Lung (tissue), 12 donors: Measurements from ENCODE around the gene ADAM30. TPM values are rescaled to one million over a fixed set of nuclear protein-coding genes. Genes with fewer than 3 reads are reported as not detected.
"Not testable (repeated sequence)": the region's sequence is repeated elsewhere in the genome, so short reads cannot be mapped to it uniquely, and the experiment has no call there.

Source experiments
- ATAC-seq: fragments of 200-7000 bp; cut with Tn5 transposase; one replicate; pipeline ENCODE4 v1.9.1; 2020; ENCODE audit warnings: moderate number of reproducible peaks; ENCODE audit not compliant: insufficient read depth, low FRiP score
- DNase-seq, 3 donors: peaks; one replicate each; pipeline ENCODE4 v3.0.0-alpha.2; 2013 to 2017
- H3K27ac ChIP-seq, 2 donors: one replicate each; pipeline ENCODE4 v1.5.1; 2013; ENCODE audit warnings: mild to moderate bottlenecking in 2 of 2, moderate library complexity in 2 of 2, control low read depth in 1 of 2, inconsistent platforms in 1 of 2, low read depth in 1 of 2, low read length in 1 of 2
- H3K27me3 ChIP-seq, 3 donors: one replicate each; pipeline ENCODE4 v1.5.1; 2013; ENCODE audit warnings: low read length in 2 of 3; ENCODE audit not compliant: control insufficient read depth in 3 of 3, insufficient read depth in 3 of 3
- H3K36me3 ChIP-seq, 4 donors: one replicate each; pipeline ENCODE4 v1.5.1; 2013; ENCODE audit warnings: low read length in 4 of 4, mild to moderate bottlenecking in 1 of 4, moderate library complexity in 1 of 4; ENCODE audit not compliant: control insufficient read depth in 4 of 4, insufficient read depth in 4 of 4
- H3K4me1 ChIP-seq, 5 donors: one replicate each; pipeline ENCODE4 v1.5.1; 2013; ENCODE audit warnings: low read length in 5 of 5, mild to moderate bottlenecking in 2 of 5, moderate library complexity in 1 of 5; ENCODE audit not compliant: control insufficient read depth in 5 of 5, insufficient read depth in 5 of 5
- H3K4me3 ChIP-seq: one replicate; pipeline ENCODE4 v1.5.1; 2013; ENCODE audit warnings: mild to moderate bottlenecking, control low read depth, moderate library complexity
- H3K9ac ChIP-seq, 2 donors: one replicate each; pipeline ENCODE4 v1.5.1; 2013; ENCODE audit warnings: low read length in 2 of 2, control low read depth in 1 of 2; ENCODE audit not compliant: insufficient read depth in 1 of 2
- H3K9me3 ChIP-seq, 4 donors: one replicate each; pipeline ENCODE4 v1.5.1; 2013; ENCODE audit warnings: low read length in 3 of 4, mild to moderate bottlenecking in 1 of 4, moderate library complexity in 1 of 4; ENCODE audit not compliant: control insufficient read depth in 4 of 4, insufficient read depth in 3 of 4
- CTCF ChIP-seq: IDR thresholded peaks from 2 replicates; pipeline ENCODE4 v1.5.1; 2012; ENCODE audit warnings: mild to moderate bottlenecking; ENCODE audit errors: control extremely low read depth, extremely low read depth
- WGBS, 2 donors: extraction: QIAGEN DNeasy Blood & Tissue Kit; methylation state at CpG; one replicate each; pipeline ENCODE4 v1.1.7; 2013; 5-methylcytosine and 5-hydroxymethylcytosine counted together
- polyA plus RNA-seq, 2 donors: library from polyadenylated mRNA; stranded (reverse); fragments of 200-250 nt; gene quantifications; one replicate each; pipeline ENCODE4 v1.2.1, GENCODE V29; 2013
- total RNA-seq, 2 donors: library from RNA; depleted of rRNA in 1 of 2; stranded (reverse); fragments of >200 nt in 1 of 2; gene quantifications; one replicate each; pipeline ENCODE4 v1.2.1, GENCODE V29; 2014 to 2021
- donor health status: control.
- donor health status: control.
- donor health status: Bipolar disorder and iron deficiency.
- donor health status: healthy.
- donor health status: DM: yes; HTN: yes; CAD: no.

ADAM30 gene
- total and polyA plus RNA-seq, 4 donors, result not detected

DNA sequence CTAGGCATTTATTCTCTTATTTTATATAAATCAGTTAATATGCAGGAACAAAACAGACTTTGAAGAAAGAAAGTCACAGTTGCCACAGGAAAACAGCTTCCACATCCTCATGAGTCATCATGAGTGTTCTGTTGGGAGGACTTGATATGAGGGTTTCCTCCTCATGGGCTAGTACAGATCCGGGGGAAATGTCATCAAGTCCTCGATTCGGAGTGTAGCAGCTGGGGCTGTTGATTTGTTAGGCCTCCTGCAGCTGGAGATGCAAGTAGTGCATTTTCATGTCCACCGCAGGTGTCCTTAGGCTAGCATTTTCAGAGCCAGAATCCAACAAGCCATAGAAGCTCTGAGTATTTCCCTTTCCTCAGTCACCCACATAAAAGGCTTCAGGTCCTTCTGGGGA lies 36.7 kb downstream of the ADAM30 start:
- ATAC-seq, result no peak
- H3K4me1 ChIP-seq, result no peaks in the 10 kb centered on the region
- H3K36me3 ChIP-seq, result no peaks in the 10 kb centered on the region
- H3K27ac ChIP-seq, result no peak overlapping the region
- H3K4me3 ChIP-seq, result no peak overlapping the region
- H3K27me3 ChIP-seq, result no peaks in the 10 kb centered on the region
- TF ChIP-seq CTCF, result no peak
- 31 to 47% methylated on average over 4 of the region's 4 CpGs for WGBS, 2 donors
- no peaks in the 10 kb centered on the region for H3K9me3 ChIP-seq
- no peak overlapping the region for H3K9ac ChIP-seq
- no peak for DNase-seq

DNA sequence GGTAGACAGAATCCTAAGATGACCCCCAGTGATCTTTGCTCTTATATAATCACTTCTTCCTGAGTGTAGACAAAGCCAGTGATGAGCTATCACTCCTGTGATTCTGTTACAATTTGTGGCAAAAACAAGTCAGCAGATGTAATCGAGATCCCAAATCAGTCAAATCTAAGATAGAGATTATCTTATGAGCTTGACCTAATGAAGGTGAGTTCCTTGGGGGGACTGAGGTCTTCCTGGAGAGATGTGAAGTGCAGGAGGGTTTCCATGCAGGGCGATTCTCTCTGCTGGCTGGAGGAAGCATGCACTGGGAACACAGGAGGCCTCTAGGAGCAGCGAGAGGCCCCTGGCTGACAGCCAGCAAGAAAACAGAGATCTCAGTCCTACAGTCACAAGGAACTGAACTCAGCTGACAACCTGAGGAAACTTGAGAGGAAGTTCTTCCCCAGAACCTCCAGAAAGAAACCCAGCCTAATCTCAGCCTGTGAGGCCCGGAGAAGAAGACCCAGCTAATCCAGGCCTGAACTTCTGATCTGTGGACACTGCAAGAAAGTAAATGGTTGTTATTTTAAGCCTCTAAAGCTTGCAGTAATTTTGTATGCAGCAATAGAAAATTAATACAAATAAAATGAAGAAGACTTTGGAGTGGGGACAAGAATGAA lies 37.6 kb downstream of the ADAM30 start:
- H3K36me3 ChIP-seq, H3K9me3 ChIP-seq, H3K4me3 ChIP-seq, H3K4me1 ChIP-seq, DNase-seq, H3K9ac ChIP-seq, H3K27me3 ChIP-seq, ATAC-seq, H3K27ac ChIP-seq: not testable (repeated sequence)
- WGBS, 2 donors, result 30 to 57% methylated on average over 4 of the region's 4 CpGs

GRCh38 chr1:119858126-119858525 lies 38.2 kb downstream of the ADAM30 start:
- 71 to 95% methylated on average over 2 of the region's 2 CpGs for WGBS, 2 donors
- Histone ChIP-seq H3K4me1 (no peaks in the 10 kb centered on the region), H3K4me3 (no peak overlapping the region), H3K27ac (no peak overlapping the region), H3K36me3 (no peaks in the 10 kb centered on the region), H3K9ac (no peak overlapping the region), H3K27me3 (no peaks in the 10 kb centered on the region), H3K9me3 (no peaks in the 10 kb centered on the region)
- ATAC-seq, result no peak
- DNase-seq, result no peak
- no peak for TF ChIP-seq CTCF

DNA sequence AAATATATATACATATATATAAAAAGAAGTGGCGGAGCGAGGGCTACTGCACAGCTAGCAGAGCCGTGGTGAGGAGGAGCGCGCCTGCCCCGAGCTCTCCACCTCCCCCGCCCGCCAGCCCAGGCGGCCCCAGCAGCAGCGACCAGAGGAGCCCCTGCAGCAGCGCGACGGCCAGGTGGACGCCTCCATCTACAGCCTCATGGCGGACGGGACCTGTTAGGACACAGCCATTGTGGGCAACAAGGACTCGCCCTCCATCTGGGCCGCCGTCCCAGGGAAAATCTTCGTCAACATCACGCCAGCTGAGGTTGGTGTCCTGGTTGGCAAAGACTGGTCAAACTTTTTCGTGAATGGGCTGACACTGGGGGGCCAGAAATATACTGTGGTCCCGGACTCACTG lies 43.2 kb downstream of the ADAM30 start:
- DNase-seq (no peak), ATAC-seq (no peak)
- Histone ChIP-seq H3K36me3 (no peaks in the 10 kb centered on the region), H3K9me3 (no peaks in the 10 kb centered on the region), H3K27ac (no peak overlapping the region), H3K9ac (no peak overlapping the region), H3K4me3 (no peak overlapping the region), H3K4me1 (no peaks in the 10 kb centered on the region), H3K27me3 (no peaks in the 10 kb centered on the region)
- no peak for TF ChIP-seq CTCF
- WGBS, 2 donors, result 97 to 98% methylated on average over 22 to 23 of the region's 23 CpGs

GRCh38 chr1:119844206-119844605 lies 52.1 kb downstream of the ADAM30 start:
- H3K36me3 ChIP-seq, H3K4me3 ChIP-seq, ATAC-seq, H3K27me3 ChIP-seq, H3K27ac ChIP-seq, H3K9me3 ChIP-seq, H3K4me1 ChIP-seq, DNase-seq, H3K9ac ChIP-seq: not testable (repeated sequence)
- WGBS, 2 donors, result 71 to 84% methylated on average over 6 of the region's 6 CpGs
